Measurements from ENCODE around the gene SLC6A6. TPM values are rescaled to one million over a fixed set of nuclear protein-coding genes. Genes with fewer than 3 reads are reported as not detected.

Gene SLC6A6
- total RNA-seq, 1 experiment from 2014 or later = 72.6 TPM

DNA sequence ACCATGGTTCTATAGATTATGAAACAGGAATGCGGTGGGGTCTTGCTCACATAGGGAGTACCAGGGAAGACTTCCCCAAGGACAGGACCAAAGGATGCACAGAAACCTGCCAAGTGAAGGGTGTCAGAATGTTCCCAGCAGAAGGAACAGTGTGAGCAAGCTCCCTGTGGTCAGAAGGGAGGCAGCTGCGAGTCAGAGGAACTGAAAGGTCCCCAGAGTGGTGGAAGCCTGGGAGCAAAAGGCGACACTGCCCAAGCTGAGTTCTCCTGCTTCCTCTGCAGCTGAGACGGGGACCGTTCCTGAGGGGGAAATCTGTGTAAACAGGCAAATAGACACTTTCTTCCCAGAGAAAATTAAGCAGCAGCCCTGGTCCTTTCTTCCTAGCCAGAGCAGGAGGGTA, 14.2 kb upstream of the SLC6A6 start:
- Histone ChIP-seq H3K56ac (ENCODE audit: insufficient read length, low read depth, low read length) (no peak overlapping the region), H3K9me3 (ENCODE audit: control insufficient read depth, low read depth, low read length) (no peaks in the 10 kb centered on the region), H3K4me1 (ENCODE audit: insufficient read depth, low read length) (no peaks in the 10 kb centered on the region), H4K20me1 (ENCODE audit: control insufficient read depth, insufficient read depth, insufficient read length) (no peaks in the 10 kb centered on the region), H2BK15ac (ENCODE audit: low read depth, low read length) (no peak overlapping the region), H3K27ac (ENCODE audit: insufficient read length, low read depth, low read length) (no peak overlapping the region), H2AK5ac (ENCODE audit: insufficient read length, low read length) (no peak overlapping the region), H3K4me2 (ENCODE audit: insufficient read depth, insufficient read length, low read length) (no peak overlapping the region), H4K5ac (ENCODE audit: insufficient read length, low read depth, low read length) (no peak overlapping the region), H2BK20ac (ENCODE audit: low read depth, low read length, poor library complexity, severe bottlenecking) (no peak overlapping the region), H3K4ac (ENCODE audit: low read depth, low read length) (no peak overlapping the region), H3K79me1 (ENCODE audit: insufficient read depth, low read depth, low read length, poor library complexity, severe bottlenecking) (no peaks in the 10 kb centered on the region), H3K14ac (ENCODE audit: insufficient read depth, low read length) (no peak overlapping the region), H3K23ac (ENCODE audit: insufficient read length, low read depth, low read length) (no peak overlapping the region), H3T11ph (ENCODE audit: low read length) (no peak overlapping the region), H3K9ac (ENCODE audit: extremely low read depth, insufficient read length, low read length) (no peak overlapping the region), H3K23me2 (ENCODE audit: insufficient read length, low read depth, low read length, poor library complexity, severe bottlenecking) (no peaks in the 10 kb centered on the region), H2AFZ (ENCODE audit: low read length) (no peak overlapping the region), H2BK120ac (ENCODE audit: low read depth, low read length, poor library complexity, severe bottlenecking) (no peak overlapping the region), H4K8ac (replicated peaks; ENCODE audit: insufficient read length, low read depth, low read length) (no peak overlapping the region), H2BK12ac (ENCODE audit: insufficient read length, low read depth, low read length) (no peak overlapping the region), H2BK5ac (ENCODE audit: insufficient read length, low read length) (no peak overlapping the region), H4K91ac (ENCODE audit: insufficient read length, low read depth, low read length) (no peak overlapping the region), H3K79me2 (ENCODE audit: insufficient read depth, low read length) (no peaks in the 10 kb centered on the region), H3K27me3 (ENCODE audit: insufficient read depth, low read length) (no peaks in the 10 kb centered on the region), H3K18ac (ENCODE audit: insufficient read length, low read depth, low read length) (no peak overlapping the region)
- no peaks in the 10 kb centered on the region for H3K9me3 Mint-ChIP-seq
- no peak overlapping the region for H3K27ac Mint-ChIP-seq
- no peak for DNase-seq
- no CpG with 5 or more reads among the region's 5 CpGs for WGBS (ENCODE audit: extremely low coverage, insufficient read length, low lambda C conversion rate)
- no peak overlapping the region for H3K4me3 Mint-ChIP-seq
- no peaks in the 10 kb centered on the region for H3K36me3 Mint-ChIP-seq (ENCODE audit: insufficient read depth in 1 of 3, low read depth in 3 of 3)
- H3K4me1 Mint-ChIP-seq = peaks cover 6 to 9% of the 10 kb centered on the region in 2 experiments
- TF ChIP-seq, protein P1, sequence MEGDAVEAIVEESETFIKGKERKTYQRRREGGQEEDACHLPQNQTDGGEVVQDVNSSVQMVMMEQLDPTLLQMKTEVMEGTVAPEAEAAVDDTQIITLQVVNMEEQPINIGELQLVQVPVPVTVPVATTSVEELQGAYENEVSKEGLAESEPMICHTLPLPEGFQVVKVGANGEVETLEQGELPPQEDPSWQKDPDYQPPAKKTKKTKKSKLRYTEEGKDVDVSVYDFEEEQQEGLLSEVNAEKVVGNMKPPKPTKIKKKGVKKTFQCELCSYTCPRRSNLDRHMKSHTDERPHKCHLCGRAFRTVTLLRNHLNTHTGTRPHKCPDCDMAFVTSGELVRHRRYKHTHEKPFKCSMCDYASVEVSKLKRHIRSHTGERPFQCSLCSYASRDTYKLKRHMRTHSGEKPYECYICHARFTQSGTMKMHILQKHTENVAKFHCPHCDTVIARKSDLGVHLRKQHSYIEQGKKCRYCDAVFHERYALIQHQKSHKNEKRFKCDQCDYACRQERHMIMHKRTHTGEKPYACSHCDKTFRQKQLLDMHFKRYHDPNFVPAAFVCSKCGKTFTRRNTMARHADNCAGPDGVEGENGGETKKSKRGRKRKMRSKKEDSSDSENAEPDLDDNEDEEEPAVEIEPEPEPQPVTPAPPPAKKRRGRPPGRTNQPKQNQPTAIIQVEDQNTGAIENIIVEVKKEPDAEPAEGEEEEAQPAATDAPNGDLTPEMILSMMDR (conservative IDR thresholded peaks at IDR 0.05) = no peak
- peaks cover 11% of the 10 kb centered on the region for H3K27me3 Mint-ChIP-seq (ENCODE audit: low read depth)

Measured in H9 (cell line).